ENCODE data around the gene TMEM131. TPM values are rescaled to one million over a fixed set of nuclear protein-coding genes. Genes with fewer than 3 reads are reported as not detected.
"Not testable (repeated sequence)": the region's sequence is repeated elsewhere in the genome, so short reads cannot be mapped to it uniquely, and the experiment has no call there.

The TMEM131 gene
- total RNA-seq, 1 donor = 13.5 TPM

GRCh38 chr2:97917668-97918067 is 78.1 kb downstream of the TMEM131 start:
- DNase-seq (ENCODE audit: low read depth in 2 of 3, low spot score in 2 of 3) = not testable (repeated sequence)

GRCh38 chr2:97914691-97915213 is 81.0 kb downstream of the TMEM131 start:
- DNase-seq (ENCODE audit: low read depth in 2 of 3, low spot score in 2 of 3) = no peak

- DNase-seq (ENCODE audit: low read depth in 2 of 3, low spot score in 2 of 3) = no peak
Measured at GRCh38 chr2:97913846-97914245, 81.9 kb downstream of the TMEM131 start.

GRCh38 chr2:97911922-97912575 is 83.7 kb downstream of the TMEM131 start:
- no peak for DNase-seq (ENCODE audit: low read depth in 2 of 3, low spot score in 2 of 3)

GRCh38 chr2:97911206-97911921 is 84.4 kb downstream of the TMEM131 start:
- peak in 2 of 3 donors; percentile 57 to 75 for DNase-seq (ENCODE audit: low read depth in 2 of 3, low spot score in 2 of 3)

GRCh38 chr2:97910403-97911205 is 85.1 kb downstream of the TMEM131 start:
- no peak for DNase-seq (ENCODE audit: low read depth in 2 of 3, low spot score in 2 of 3)

- DNase-seq (ENCODE audit: low read depth in 2 of 3, low spot score in 2 of 3) = no peak
Measured at GRCh38 chr2:97908208-97908676, 87.5 kb downstream of the TMEM131 start.

GRCh38 chr2:97907369-97908100 is 88.2 kb downstream of the TMEM131 start:
- no peak for DNase-seq (ENCODE audit: low read depth in 2 of 3, low spot score in 2 of 3)

- DNase-seq (ENCODE audit: low read depth in 2 of 3, low spot score in 2 of 3) = no peak
Measured at GRCh38 chr2:97906307-97906706, 89.4 kb downstream of the TMEM131 start.

GRCh38 chr2:97905294-97905693 is 90.5 kb downstream of the TMEM131 start:
- DNase-seq (ENCODE audit: low read depth in 2 of 3, low spot score in 2 of 3) = no peak

GRCh38 chr2:97901862-97902261 is 93.9 kb downstream of the TMEM131 start:
- no peak for DNase-seq (ENCODE audit: low read depth in 2 of 3, low spot score in 2 of 3)

- no peak for DNase-seq (ENCODE audit: low read depth in 2 of 3, low spot score in 2 of 3)
Measured at GRCh38 chr2:97900806-97901205, 94.9 kb downstream of the TMEM131 start.

- not testable (repeated sequence) for DNase-seq (ENCODE audit: low read depth in 2 of 3, low spot score in 2 of 3)
Measured at GRCh38 chr2:97893042-97893441, 102.7 kb downstream of the TMEM131 start.

- DNase-seq (ENCODE audit: low read depth in 2 of 3, low spot score in 2 of 3) = no peak
Measured at GRCh38 chr2:97891611-97892010, 104.1 kb downstream of the TMEM131 start.

- DNase-seq (ENCODE audit: low read depth in 2 of 3, low spot score in 2 of 3) = no peak
Measured at GRCh38 chr2:97889156-97889555, 106.6 kb downstream of the TMEM131 start.

GRCh38 chr2:97885841-97886240 is 109.9 kb downstream of the TMEM131 start:
- DNase-seq (ENCODE audit: low read depth in 2 of 3, low spot score in 2 of 3) = peak in 1 of 3 donors; percentile 39

GRCh38 chr2:97880334-97880733 is 115.4 kb downstream of the TMEM131 start:
- DNase-seq (ENCODE audit: low read depth in 2 of 3, low spot score in 2 of 3) = no peak

GRCh38 chr2:97878865-97879264 is 116.9 kb downstream of the TMEM131 start:
- DNase-seq (ENCODE audit: low read depth in 2 of 3, low spot score in 2 of 3) = no peak

- not testable (repeated sequence) for DNase-seq (ENCODE audit: low read depth in 2 of 3, low spot score in 2 of 3)
Measured at GRCh38 chr2:97878317-97878716, 117.4 kb downstream of the TMEM131 start.

- no peak for DNase-seq (ENCODE audit: low read depth in 2 of 3, low spot score in 2 of 3)
Measured at GRCh38 chr2:97871096-97871780, 124.5 kb downstream of the TMEM131 start.

Data from hematopoietic multipotent progenitor cell (in vitro differentiated cells).